HG02642 (cell line): ENCODE measurements around the gene STRC.
"Not testable (repeated sequence)": the region's sequence is repeated elsewhere in the genome, so short reads cannot be mapped to it uniquely, and the experiment has no call there.

Experiments
- ATAC-seq: cut with Tn5 transposase; IDR thresholded peaks from one replicate; pipeline ENCODE4 v1.9.1; 2021; ENCODE audit warnings: mild to moderate bottlenecking; ENCODE audit not compliant: unreplicated experiment, poor library complexity

STRC gene

GRCh38 chr15:43566615-43567014 is 52.0 kb downstream of the STRC start:
- ATAC-seq = not testable (repeated sequence)

- not testable (repeated sequence) for ATAC-seq
These were observed 54.8 kb downstream of the STRC start for GRCh38 chr15:43563793-43564192.

- ATAC-seq = not testable (repeated sequence)
These were observed 55.8 kb downstream of the STRC start for GRCh38 chr15:43562753-43563152.

DNA sequence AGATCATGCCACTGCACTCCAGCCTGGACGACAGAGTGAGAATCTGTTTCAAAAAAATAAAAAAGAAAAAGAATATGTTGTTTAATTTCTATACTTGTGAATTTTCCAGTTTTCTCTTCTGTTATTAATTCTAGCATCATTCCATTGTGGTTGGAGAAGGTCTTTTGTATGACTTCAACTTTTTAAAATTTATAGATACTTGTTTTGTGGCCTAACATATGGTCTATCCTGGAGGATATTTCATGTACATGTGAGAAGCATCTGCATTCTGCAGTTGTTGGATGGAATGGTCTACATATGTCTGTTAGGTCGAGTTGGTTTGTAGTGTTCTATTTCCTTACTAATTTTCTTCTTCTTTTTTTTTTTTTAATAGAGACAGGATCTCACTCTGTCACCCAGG is 65.6 kb downstream of the STRC start:
- no peak for ATAC-seq

GRCh38 chr15:43552256-43552655 is 66.3 kb downstream of the STRC start:
- no peak for ATAC-seq

- no peak for ATAC-seq
These were observed 67.9 kb downstream of the STRC start for GRCh38 chr15:43550527-43551363.
